ENCODE results near the gene SORD.
"Not testable (repeated sequence)": the region's sequence is repeated elsewhere in the genome, so short reads cannot be mapped to it uniquely, and the experiment has no call there.

SORD gene

DNA sequence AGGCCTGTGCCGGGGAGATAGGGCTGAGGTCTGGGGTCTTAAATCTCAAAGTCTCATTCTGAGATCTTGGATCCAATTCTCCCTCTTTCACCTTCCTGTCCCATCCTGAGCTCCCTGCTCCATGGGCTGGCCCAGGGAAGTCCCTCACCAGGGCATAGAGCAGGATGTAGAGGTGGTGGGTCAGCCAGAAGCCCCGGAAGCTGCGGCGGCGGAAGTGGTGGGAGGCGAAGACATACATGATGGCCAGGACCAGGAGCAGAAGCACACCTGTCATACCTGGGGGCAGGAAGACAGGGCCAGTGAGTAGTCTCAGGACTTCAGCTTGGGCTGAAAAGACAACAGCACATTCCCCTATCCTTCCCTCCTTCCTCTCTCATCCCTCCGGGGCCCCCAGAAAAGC, 74.5 kb downstream of the SORD start:
- DNase-seq (ENCODE audit: low read depth in 2 of 2): no peak

DNA sequence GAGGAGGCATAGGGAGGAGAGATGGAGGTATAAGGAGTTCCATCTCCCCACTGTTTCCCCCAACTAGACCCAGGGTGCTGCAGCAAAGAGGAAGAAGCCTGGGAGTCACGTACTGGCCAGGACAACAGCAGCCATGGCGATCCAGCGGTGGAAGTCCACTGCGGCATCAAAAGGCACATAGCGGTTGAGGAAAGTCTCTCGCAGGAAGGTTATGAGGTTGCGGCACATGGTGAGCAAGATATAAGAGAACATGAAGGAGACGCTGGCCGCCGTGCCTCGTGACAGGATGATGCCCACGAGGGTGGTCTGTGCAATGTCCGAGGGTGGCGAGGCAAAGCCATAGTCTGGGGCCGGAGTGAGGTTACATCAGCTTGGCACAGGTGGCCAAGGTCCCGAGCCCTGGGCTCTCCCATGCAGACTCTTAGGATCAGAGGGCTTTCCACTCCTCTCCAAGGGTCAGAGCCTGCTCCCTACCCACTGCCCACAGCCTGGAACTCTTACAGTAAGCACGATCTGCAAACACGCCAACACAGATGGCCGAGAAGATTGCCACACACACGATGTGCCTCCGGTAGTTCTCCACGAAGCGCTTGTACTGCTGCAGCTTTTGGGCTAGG, 76.7 kb downstream of the SORD start:
- no peak for DNase-seq (ENCODE audit: low read depth in 2 of 2)

DNA sequence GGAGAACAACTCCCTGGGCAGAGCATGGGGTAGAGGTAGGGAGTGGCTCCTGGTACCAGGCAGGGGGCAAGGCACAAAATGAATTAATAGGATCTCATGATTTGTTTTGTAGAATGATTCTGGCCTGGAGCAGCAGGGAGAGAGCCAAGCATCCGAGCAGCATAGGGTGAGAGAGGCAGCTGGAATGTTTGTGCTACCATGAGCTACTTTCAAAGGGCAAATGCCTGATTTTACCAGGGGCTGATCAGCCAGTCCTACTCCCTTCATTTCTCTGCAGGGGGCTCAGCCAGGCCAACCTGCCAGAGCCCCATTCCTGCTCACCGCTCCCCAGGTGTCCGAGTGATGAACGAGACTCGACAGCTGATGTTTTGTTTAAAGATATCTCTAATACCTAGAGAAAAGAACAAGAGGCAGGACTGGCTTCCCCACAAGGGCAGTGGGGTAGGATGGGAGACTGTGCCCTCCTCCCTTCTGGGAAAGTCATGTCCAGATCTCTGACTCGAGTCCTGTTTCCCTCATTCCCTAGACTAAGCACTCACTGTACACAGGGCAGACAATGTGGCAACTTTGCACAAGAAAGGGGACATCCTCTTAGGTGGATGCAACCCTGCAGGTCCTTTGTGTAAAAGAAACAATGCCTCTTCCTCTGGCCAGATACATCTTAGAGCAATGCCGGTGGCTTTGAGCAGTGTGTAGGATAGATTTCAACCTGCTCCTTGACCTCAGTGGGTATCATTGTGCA, 78.1 kb downstream of the SORD start:
- no peak for DNase-seq (ENCODE audit: low read depth in 2 of 2)

- no peak for DNase-seq (ENCODE audit: low read depth in 2 of 2)
Measured at GRCh38 chr15:45101749-45102148, 78.8 kb downstream of the SORD start.

GRCh38 chr15:45102226-45102625, 79.2 kb downstream of the SORD start:
- no peak for DNase-seq (ENCODE audit: low read depth in 2 of 2)

DNA sequence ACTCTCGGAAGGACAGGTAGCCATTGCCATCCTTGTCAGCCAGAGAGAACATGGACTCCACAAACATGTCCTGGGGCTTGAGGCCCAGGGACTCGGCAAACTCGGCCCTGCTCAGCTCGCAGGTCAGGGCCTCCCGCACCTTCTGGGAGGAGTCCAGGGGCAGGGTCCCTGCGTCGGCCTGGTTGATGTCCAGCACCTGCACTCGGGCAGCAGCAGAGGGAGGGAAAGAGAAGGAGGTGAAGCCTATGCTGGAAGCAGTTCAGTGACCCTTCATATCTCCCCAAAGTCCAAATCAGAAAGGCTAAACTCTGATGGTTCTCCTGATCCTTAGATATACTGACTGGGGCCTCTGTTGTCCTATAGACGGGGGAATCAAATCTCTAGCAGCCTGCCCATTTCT, 81.2 kb downstream of the SORD start:
- DNase-seq (ENCODE audit: low read depth in 2 of 2): not testable (repeated sequence)

- no peak for DNase-seq (ENCODE audit: low read depth in 2 of 2)
Measured at GRCh38 chr15:45105586-45105985, 82.6 kb downstream of the SORD start.

- no peak for DNase-seq (ENCODE audit: low read depth in 2 of 2)
Measured at GRCh38 chr15:45106002-45106790, 83.2 kb downstream of the SORD start.

DNA sequence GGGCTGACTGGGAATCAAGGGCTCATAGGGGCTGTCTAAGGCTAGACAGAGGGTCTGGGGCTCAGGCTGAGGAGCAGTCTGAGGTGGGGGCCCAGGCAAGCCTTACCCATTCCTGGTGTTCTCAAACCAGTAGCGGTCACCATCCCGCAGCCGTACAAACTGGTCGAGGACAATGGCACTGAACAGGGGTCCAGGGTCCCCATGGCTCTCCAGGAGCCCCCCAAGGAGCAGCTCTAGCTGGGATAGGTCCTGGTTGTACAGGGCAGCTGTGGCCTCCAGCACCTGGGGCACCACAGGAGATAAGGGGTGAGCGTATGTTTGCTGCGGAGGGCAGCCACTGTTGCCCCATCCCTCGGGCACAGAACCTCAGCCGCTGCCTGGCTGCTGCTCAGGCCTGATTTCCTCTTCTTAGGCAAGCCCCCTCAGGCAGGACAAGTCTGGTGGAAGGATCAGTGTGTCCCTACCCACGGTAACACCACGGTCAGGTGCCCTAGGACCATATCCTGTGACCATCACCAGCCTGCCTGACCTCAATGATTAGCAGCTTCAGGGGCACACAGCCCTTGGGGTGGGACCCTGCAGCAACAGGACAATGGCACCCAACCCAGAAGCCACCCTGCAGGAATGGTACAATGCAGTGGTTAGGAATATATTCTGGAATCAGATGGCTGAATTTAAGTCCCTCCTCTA, 85.1 kb downstream of the SORD start:
- DNase-seq (ENCODE audit: low read depth in 2 of 2): no peak

DNA sequence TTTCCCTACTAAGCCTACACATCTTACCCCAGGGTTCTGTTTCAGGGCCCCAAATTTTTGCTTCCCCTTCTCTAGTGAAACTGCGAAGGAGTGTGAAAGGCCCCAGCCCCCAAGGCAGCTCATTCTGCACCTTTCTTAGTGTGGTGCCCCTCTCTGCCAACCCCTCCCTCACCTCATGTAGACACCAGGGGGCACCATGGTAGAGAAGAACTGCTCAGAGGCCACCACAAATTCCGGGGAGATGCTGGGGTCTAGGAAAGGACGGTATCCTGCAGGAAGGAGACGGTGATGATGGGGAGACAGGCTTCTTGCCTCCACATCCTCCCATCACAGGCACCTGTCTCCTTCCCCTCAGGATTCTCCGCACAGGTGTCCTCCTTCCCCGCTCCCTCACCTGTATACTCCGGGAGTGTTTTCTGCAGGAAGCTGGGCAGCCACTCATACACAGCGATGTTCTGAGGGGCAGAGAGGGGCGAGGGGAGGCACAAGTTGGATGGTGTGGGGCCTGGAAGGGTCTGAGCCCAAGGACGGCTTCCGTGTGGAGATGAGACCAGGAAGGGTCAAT, 87.3 kb downstream of the SORD start:
- no peak for DNase-seq (ENCODE audit: low read depth in 2 of 2)

GRCh38 chr15:45111390-45112142, 88.6 kb downstream of the SORD start:
- DNase-seq (ENCODE audit: low read depth in 2 of 2): no peak

DNA sequence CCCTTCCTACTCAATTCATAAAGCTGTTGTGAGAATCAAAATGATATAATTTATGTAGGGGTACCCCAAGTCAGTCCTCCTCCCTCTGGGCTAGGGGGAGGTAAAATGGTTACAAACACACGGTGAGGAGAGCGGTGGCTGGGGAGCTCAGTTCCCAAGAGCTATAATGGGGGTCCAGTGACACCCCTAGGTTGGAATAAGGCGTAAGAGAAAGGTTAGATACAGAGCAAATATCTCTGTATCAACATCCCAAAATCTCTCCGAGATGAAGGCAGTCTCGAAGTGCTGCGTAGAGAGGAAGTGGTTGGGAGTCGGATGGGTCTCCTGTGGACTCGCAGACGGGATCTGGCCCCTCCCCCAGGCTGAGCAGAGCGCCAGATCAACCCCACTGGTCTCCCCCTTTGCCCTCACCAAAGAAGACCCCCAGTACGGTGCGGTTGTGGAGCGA, 89.2 kb downstream of the SORD start:
- DNase-seq (ENCODE audit: low read depth in 2 of 2): no peak

DNA sequence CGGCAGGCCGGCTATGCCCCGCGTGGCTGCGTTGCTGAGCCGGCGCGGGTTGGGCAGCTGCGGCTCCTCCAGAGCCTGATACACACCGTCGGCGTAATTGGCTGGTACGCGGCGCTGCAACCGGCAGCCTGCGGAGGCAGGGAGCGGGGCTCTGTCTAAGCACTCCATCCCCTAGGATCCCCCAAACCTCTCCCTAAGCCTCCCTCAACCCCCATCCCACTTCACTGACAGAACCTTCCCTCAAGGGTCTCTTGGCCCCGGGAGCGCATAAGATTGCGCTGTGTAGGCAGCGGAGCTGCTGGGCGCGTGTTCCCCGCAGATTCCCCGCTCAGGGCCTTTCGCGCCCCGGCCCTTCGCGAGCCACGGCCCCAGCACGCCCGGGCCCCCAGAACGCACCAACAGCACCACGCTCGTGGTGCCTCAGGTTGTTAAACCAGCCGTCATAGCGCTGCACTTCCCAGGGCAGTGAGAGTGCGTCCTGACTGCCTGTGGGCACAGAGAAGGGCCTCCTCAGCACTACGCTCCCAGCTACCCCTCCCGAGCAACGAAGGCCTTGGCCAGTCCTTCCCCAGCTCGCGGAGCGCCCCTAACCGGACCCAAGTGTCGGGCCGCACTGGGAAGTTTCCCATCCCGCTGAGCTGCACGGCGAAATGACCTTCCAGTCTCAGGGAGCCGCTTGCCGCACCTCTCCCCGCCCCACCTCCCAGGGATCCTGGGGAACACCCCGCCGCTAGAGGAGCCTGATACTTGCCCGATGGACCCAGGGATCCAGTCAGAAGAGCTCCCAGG, 89.8 kb downstream of the SORD start:
- no peak for DNase-seq (ENCODE audit: low read depth in 2 of 2)

- DNase-seq (ENCODE audit: low read depth in 2 of 2): no peak
Measured at GRCh38 chr15:45113380-45113990, 90.5 kb downstream of the SORD start.

- no peak for DNase-seq (ENCODE audit: low read depth in 2 of 2)
Measured at GRCh38 chr15:45114076-45114750, 91.2 kb downstream of the SORD start, which contains the start of the genes DUOX2 and DUOXA2. TSS of gene DUOX2 (minus strand) at chr15:45114172. CDS start at chr15:45113411, 761 bp downstream. TSS of gene DUOXA2 (plus strand) at chr15:45114326. CDS start at chr15:45114606, 280 bp downstream.

DNA sequence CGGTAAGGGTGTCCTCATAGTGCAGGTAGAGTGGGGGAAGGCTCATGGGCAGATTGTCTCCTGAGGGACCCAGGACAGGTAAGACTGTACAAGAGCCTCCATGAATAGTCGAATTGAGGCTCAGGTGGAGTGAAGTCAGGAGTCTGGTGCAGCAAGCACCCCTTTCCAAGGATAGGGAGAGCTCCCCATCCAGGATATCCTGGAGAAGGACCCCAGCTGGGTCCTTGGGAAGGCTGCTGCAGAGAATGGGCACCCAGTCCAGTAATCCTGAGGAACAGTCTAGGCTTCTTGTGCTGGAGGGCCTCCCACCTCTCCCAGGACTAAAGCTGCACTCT, 91.7 kb downstream of the SORD start:
- no peak for DNase-seq (ENCODE audit: low read depth in 2 of 2)

- no peak for DNase-seq (ENCODE audit: low read depth in 2 of 2)
Measured at GRCh38 chr15:45115312-45115820, 92.4 kb downstream of the SORD start.

- DNase-seq (ENCODE audit: low read depth in 2 of 2): no peak
Measured at GRCh38 chr15:45116006-45116481, 93.0 kb downstream of the SORD start.

Measured in fibroblast of skin of left quadriceps (primary cell).